ENCODE data around the gene LY6G6D. TPM values are rescaled to one million over a fixed set of nuclear protein-coding genes. Genes with fewer than 3 reads are reported as not detected.

LY6G6D gene
- total and polyA plus RNA-seq, 5 donors from 2014 or later, result not detected

GRCh38 chr6:31723245-31723979, 8.3 kb downstream of the LY6G6D start, which contains the start of gene MPIG6B:
Gene MPIG6B (plus strand): TSS chr6:31723373. CDS start chr6:31723384, 11 bp downstream.
- H3K9me3 ChIP-seq (ENCODE audit: control insufficient read depth in 2 of 2, low read length in 2 of 2), result no peaks in the 10 kb centered on the region
- Mint-ChIP-seq H3K36me3 (peaks cover 4% of the 10 kb centered on the region), H3K9me3 (peaks cover 0 to 1% (median 0%) of the 10 kb centered on the region in 7 donors), H3K27me3 (no peaks in the 10 kb centered on the region), H3K27ac (peak within 1 kb of the TSS in 1 of 3 donors; percentile 36), H3K4me1 (peaks cover 0 to 15% (median 3%) of the 10 kb centered on the region in 4 donors), H3K4me3 (no peak within 1 kb of the TSS)
- no peaks in the 10 kb centered on the region for H3K36me3 ChIP-seq (ENCODE audit: control insufficient read depth, insufficient read depth, low read length)
- ATAC-seq (ENCODE audit: low read depth in 2 of 2) (no peak), DNase-seq (no peak)
- peaks cover 4% of the 10 kb centered on the region for H3K4me1 ChIP-seq (ENCODE audit: control insufficient read depth, insufficient read depth, low read length, poor library complexity, severe bottlenecking)
- no peaks in the 10 kb centered on the region for H3K27me3 ChIP-seq (ENCODE audit: control insufficient read depth, insufficient read depth, low read length)
- no peak within 1 kb of the TSS for H3K4me3 ChIP-seq (ENCODE audit: low read depth, low read length)
- H3K27ac ChIP-seq (ENCODE audit: insufficient read depth, low read length, poor library complexity, severe bottlenecking), result no peak within 1 kb of the TSS

- Histone ChIP-seq H3K27ac (ENCODE audit: insufficient read depth, low read length, poor library complexity, severe bottlenecking) (no peak overlapping the region), H3K4me1 (ENCODE audit: control insufficient read depth, insufficient read depth, low read length, poor library complexity, severe bottlenecking) (peaks cover 10% of the 10 kb centered on the region), H3K4me3 (ENCODE audit: low read depth, low read length) (no peak overlapping the region), H3K27me3 (ENCODE audit: control insufficient read depth, insufficient read depth, low read length) (no peaks in the 10 kb centered on the region), H3K9me3 (ENCODE audit: control insufficient read depth in 2 of 2, low read length in 2 of 2) (no peaks in the 10 kb centered on the region), H3K36me3 (ENCODE audit: control insufficient read depth, insufficient read depth, low read length) (no peaks in the 10 kb centered on the region)
- Mint-ChIP-seq H3K4me3 (no peak overlapping the region), H3K36me3 (peaks cover 4% of the 10 kb centered on the region), H3K27me3 (no peaks in the 10 kb centered on the region), H3K9me3 (peaks cover 0 to 1% (median 0%) of the 10 kb centered on the region in 7 donors), H3K4me1 (peaks cover 0 to 20% (median 4%) of the 10 kb centered on the region in 4 donors), H3K27ac (peak overlapping the region in 1 of 3 donors; percentile 36)
- no peak for ATAC-seq (ENCODE audit: low read depth in 2 of 2)
- DNase-seq, result no peak
Observed at GRCh38 chr6:31723980-31724691, 9.0 kb downstream of the LY6G6D start.

- no peak overlapping the region for H3K27ac ChIP-seq (ENCODE audit: insufficient read depth, low read length, poor library complexity, severe bottlenecking)
- H3K4me3 Mint-ChIP-seq, result peak overlapping the region in 1 of 4 donors; percentile 69
- DNase-seq (no peak), ATAC-seq (ENCODE audit: low read depth in 2 of 2) (no peak)
- H3K27ac Mint-ChIP-seq, result peak overlapping the region; percentile 2 to 77 (median 49)
- peaks cover 0 to 1% (median 0%) of the 10 kb centered on the region in 7 donors for H3K9me3 Mint-ChIP-seq
- no peaks in the 10 kb centered on the region for H3K9me3 ChIP-seq (ENCODE audit: control insufficient read depth in 2 of 2, low read length in 2 of 2)
- H3K36me3 ChIP-seq (ENCODE audit: control insufficient read depth, insufficient read depth, low read length), result peaks cover 2% of the 10 kb centered on the region
- no peak overlapping the region for H3K4me3 ChIP-seq (ENCODE audit: low read depth, low read length)
- H3K4me1 ChIP-seq (ENCODE audit: control insufficient read depth, insufficient read depth, low read length, poor library complexity, severe bottlenecking), result peaks cover 19% of the 10 kb centered on the region
- H3K27me3 ChIP-seq (ENCODE audit: control insufficient read depth, insufficient read depth, low read length), result no peaks in the 10 kb centered on the region
- H3K4me1 Mint-ChIP-seq, result peaks cover 0 to 32% (median 13%) of the 10 kb centered on the region in 4 donors
- H3K27me3 Mint-ChIP-seq, result no peaks in the 10 kb centered on the region
- H3K36me3 Mint-ChIP-seq, result peaks cover 4% of the 10 kb centered on the region
Observed at GRCh38 chr6:31725502-31726350, 10.6 kb downstream of the LY6G6D start.

GRCh38 chr6:31727034-31727716, 12.0 kb downstream of the LY6G6D start:
- Histone ChIP-seq H3K9me3 (ENCODE audit: control insufficient read depth in 2 of 2, low read length in 2 of 2) (no peaks in the 10 kb centered on the region), H3K36me3 (ENCODE audit: control insufficient read depth, insufficient read depth, low read length) (peaks cover 16% of the 10 kb centered on the region), H3K27ac (ENCODE audit: insufficient read depth, low read length, poor library complexity, severe bottlenecking) (no peak overlapping the region), H3K27me3 (ENCODE audit: control insufficient read depth, insufficient read depth, low read length) (no peaks in the 10 kb centered on the region), H3K4me3 (ENCODE audit: low read depth, low read length) (no peak overlapping the region), H3K4me1 (ENCODE audit: control insufficient read depth, insufficient read depth, low read length, poor library complexity, severe bottlenecking) (peaks cover 19% of the 10 kb centered on the region)
- DNase-seq (no peak), ATAC-seq (ENCODE audit: low read depth in 2 of 2) (peak; percentile 26 to 45)
- H3K36me3 Mint-ChIP-seq, result peaks cover 10% of the 10 kb centered on the region
- H3K27me3 Mint-ChIP-seq, result no peaks in the 10 kb centered on the region
- peaks cover 0 to 1% (median 0%) of the 10 kb centered on the region in 7 donors for H3K9me3 Mint-ChIP-seq
- peak overlapping the region in 3 of 4 donors; percentile 66 to 90 (median 72) for H3K4me3 Mint-ChIP-seq
- peaks cover 0 to 43% (median 16%) of the 10 kb centered on the region in 4 donors for H3K4me1 Mint-ChIP-seq
- peak overlapping the region in 2 of 3 donors; percentile 16 to 58 for H3K27ac Mint-ChIP-seq

- H3K4me3 Mint-ChIP-seq, result peak overlapping the region; percentile 54 to 95 (median 80)
- H3K4me1 ChIP-seq (ENCODE audit: control insufficient read depth, insufficient read depth, low read length, poor library complexity, severe bottlenecking), result peaks cover 19% of the 10 kb centered on the region
Observed at GRCh38 chr6:31727717-31728671, 12.8 kb downstream of the LY6G6D start.

GRCh38 chr6:31728767-31729514, 13.8 kb downstream of the LY6G6D start, which contains the start of gene DDAH2:
Gene DDAH2 (minus strand): TSS chr6:31729299. CDS start chr6:31729161, 138 bp downstream.
- peak within 1 kb of the TSS; percentile 79 for H3K4me3 ChIP-seq (ENCODE audit: low read depth, low read length)
- Mint-ChIP-seq H3K27ac (peak within 1 kb of the TSS; percentile 90 to 92 (median 91)), H3K4me1 (peaks cover 0 to 54% (median 26%) of the 10 kb centered on the region in 4 donors), H3K9me3 (peaks cover 0 to 1% (median 0%) of the 10 kb centered on the region in 7 donors), H3K4me3 (peak within 1 kb of the TSS; percentile 81 to 98 (median 96)), H3K27me3 (no peaks in the 10 kb centered on the region), H3K36me3 (peaks cover 20% of the 10 kb centered on the region)
- peaks cover 32% of the 10 kb centered on the region for H3K36me3 ChIP-seq (ENCODE audit: control insufficient read depth, insufficient read depth, low read length)
- H3K27ac ChIP-seq (ENCODE audit: insufficient read depth, low read length, poor library complexity, severe bottlenecking), result peak within 1 kb of the TSS; percentile 71
- no peaks in the 10 kb centered on the region for H3K9me3 ChIP-seq (ENCODE audit: control insufficient read depth in 2 of 2, low read length in 2 of 2)
- DNase-seq, result no peak
- peak; percentile 8 to 20 for ATAC-seq (ENCODE audit: low read depth in 2 of 2)
- H3K27me3 ChIP-seq (ENCODE audit: control insufficient read depth, insufficient read depth, low read length), result no peaks in the 10 kb centered on the region
- H3K4me1 ChIP-seq (ENCODE audit: control insufficient read depth, insufficient read depth, low read length, poor library complexity, severe bottlenecking), result peaks cover 25% of the 10 kb centered on the region

More at GRCh38 chr6:31727717-31728671, 12.8 kb downstream of the LY6G6D start:
- H3K4me1 Mint-ChIP-seq, result peaks cover 0 to 45% (median 17%) of the 10 kb centered on the region in 4 donors
- H3K36me3 Mint-ChIP-seq, result peaks cover 12% of the 10 kb centered on the region
- peaks cover 0 to 1% (median 0%) of the 10 kb centered on the region in 7 donors for H3K9me3 Mint-ChIP-seq
- H3K4me3 ChIP-seq (ENCODE audit: low read depth, low read length), result no peak overlapping the region
- no peaks in the 10 kb centered on the region for H3K27me3 Mint-ChIP-seq
- H3K36me3 ChIP-seq (ENCODE audit: control insufficient read depth, insufficient read depth, low read length), result peaks cover 23% of the 10 kb centered on the region
- H3K9me3 ChIP-seq (ENCODE audit: control insufficient read depth in 2 of 2, low read length in 2 of 2), result no peaks in the 10 kb centered on the region
- DNase-seq, result peak in 1 of 3 donors; percentile 59
- H3K27ac Mint-ChIP-seq, result peak overlapping the region; percentile 58 to 79 (median 59)
- no peak overlapping the region for H3K27ac ChIP-seq (ENCODE audit: insufficient read depth, low read length, poor library complexity, severe bottlenecking)
- no peak for ATAC-seq (ENCODE audit: low read depth in 2 of 2)
- H3K27me3 ChIP-seq (ENCODE audit: control insufficient read depth, insufficient read depth, low read length), result no peaks in the 10 kb centered on the region

All from CD4-positive, CD25-positive, alpha-beta regulatory T cell (primary cell).